ENCODE results near the gene ZSCAN26. TPM values are rescaled to one million over a fixed set of nuclear protein-coding genes. Genes with fewer than 3 reads are reported as not detected.

The ZSCAN26 gene
- total and polyA plus RNA-seq, 2 of the 8 experiments (the other 6 are each of a cell fraction or from before 2014, with no cell fraction given) = 7.0 to 8.5 TPM

DNA sequence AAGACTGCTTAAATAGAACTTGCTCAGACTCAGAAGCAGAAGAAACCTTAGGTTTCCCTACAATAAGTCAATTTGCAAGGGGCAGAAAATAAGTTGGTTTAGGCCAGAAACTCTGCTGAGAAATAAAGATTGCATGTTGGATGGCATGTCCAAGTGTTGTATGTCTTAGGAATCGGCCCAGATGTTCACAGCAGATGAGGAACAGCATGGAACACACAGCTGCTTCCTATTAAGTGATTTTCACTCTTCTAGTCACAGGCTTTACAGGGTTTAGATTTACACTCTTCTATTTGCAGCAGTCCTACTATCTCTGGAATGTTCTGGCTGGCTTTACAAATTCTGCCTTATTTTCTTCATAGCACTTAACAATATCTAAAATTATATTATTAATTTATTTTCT lies 18.0 kb upstream of the ZSCAN26 start:
- H3K18ac ChIP-seq (ENCODE audit: extremely low read depth, low read length) = no peak overlapping the region
- H2AFZ ChIP-seq (ENCODE audit: low read length) = no peak overlapping the region
- no peak overlapping the region for H4K5ac ChIP-seq (ENCODE audit: insufficient read length, low read depth, low read length)
- FAIRE-seq (no peak), DNase-seq (ENCODE audit: low read depth in 1 of 2, low spot score in 2 of 2) (no peak)
- WGBS, 2 experiments (ENCODE audit: extremely low coverage in 1 of 2, insufficient coverage in 1 of 2, insufficient read length in 1 of 2, insufficient replicate concordance in 2 of 2, low coverage in 1 of 2, low lambda C conversion rate in 2 of 2, missing lambda C conversion rate in 1 of 2) = 93% methylated on average over 1 of the region's 1 CpG; no CpG with 5 or more reads in 1 of the 2 experiments
- no peak overlapping the region for H2BK12ac ChIP-seq (ENCODE audit: low read depth, low read length)
- no peak overlapping the region for H3K4me3 ChIP-seq (ENCODE audit: extremely low read depth in 1 of 4, insufficient read depth in 2 of 4, low read depth in 3 of 4, low read length in 4 of 4)
- no peak overlapping the region for H2BK15ac ChIP-seq (ENCODE audit: low read length)
- no peak overlapping the region for H2BK120ac ChIP-seq (replicated peaks; ENCODE audit: low read depth, low read length)
- H3K9ac ChIP-seq (replicated peaks in 1 of 4; ENCODE audit: extremely low read depth in 1 of 4, low read depth in 3 of 4, low read length in 3 of 4) = no peak overlapping the region
- H3K14ac ChIP-seq (ENCODE audit: insufficient read length) = no peak overlapping the region
- no peak overlapping the region for H4K91ac ChIP-seq (replicated peaks; ENCODE audit: insufficient read length, low read length)
- H3K56ac ChIP-seq (replicated peaks; ENCODE audit: insufficient read length, low read depth, low read length) = no peak overlapping the region
- H4K8ac ChIP-seq (ENCODE audit: extremely low read depth, insufficient read depth, low read length) = no peak overlapping the region
- no peak overlapping the region for H2AK5ac ChIP-seq (ENCODE audit: low read depth, low read length)
- no peak overlapping the region for H3K4me2 ChIP-seq (ENCODE audit: insufficient read depth in 1 of 2, low read depth in 2 of 2, low read length in 2 of 2)
- no peak overlapping the region for H3K23ac ChIP-seq (ENCODE audit: insufficient read length)
- H2BK5ac ChIP-seq (ENCODE audit: low read depth, low read length) = no peak overlapping the region
- H3K4ac ChIP-seq (replicated peaks; ENCODE audit: insufficient read length, low read depth, low read length) = no peak overlapping the region
- TF ChIP-seq SAP30 (IDR thresholded peaks at IDR 0.05; ENCODE audit: insufficient read depth, insufficient replicate concordance, low read length) (no peak), CBX5 (IDR thresholded peaks at IDR 0.05; ENCODE audit: low read depth, low read length) (no peak), EGR1 (IDR thresholded peaks at IDR 0.05; ENCODE audit: borderline replicate concordance, low read depth, low read length) (no peak), RAD21 (IDR thresholded peaks at IDR 0.05 in 1 of 2, conservative IDR thresholded peaks at IDR 0.05 in 1 of 2; ENCODE audit: low read depth in 2 of 2, low read length in 2 of 2) (no peak), RBBP5 (IDR thresholded peaks at IDR 0.05; ENCODE audit: borderline replicate concordance, low read depth, low read length) (no peak), SP4 (IDR thresholded peaks at IDR 0.05; ENCODE audit: low read length) (no peak), RFX5 (IDR thresholded peaks at IDR 0.05; ENCODE audit: borderline replicate concordance, low read depth, low read length) (no peak), GTF2F1 (IDR thresholded peaks at IDR 0.05; ENCODE audit: borderline replicate concordance, low read depth, low read length) (no peak), NANOG (IDR thresholded peaks at IDR 0.05; ENCODE audit: insufficient read depth, low read depth, low read length, poor library complexity, severe bottlenecking) (no peak)
- TF ChIP-seq, protein P1, sequence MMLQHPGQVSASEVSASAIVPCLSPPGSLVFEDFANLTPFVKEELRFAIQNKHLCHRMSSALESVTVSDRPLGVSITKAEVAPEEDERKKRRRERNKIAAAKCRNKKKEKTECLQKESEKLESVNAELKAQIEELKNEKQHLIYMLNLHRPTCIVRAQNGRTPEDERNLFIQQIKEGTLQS (IDR thresholded peaks at IDR 0.05; ENCODE audit: insufficient read depth, low read depth, low read length) = no peak
- H3K36me3 ChIP-seq (ENCODE audit: control insufficient read depth in 2 of 4, insufficient read depth in 4 of 4, low read length in 3 of 4) = peaks cover 6 to 28% (median 17%) of the 10 kb centered on the region in 4 experiments; a peak in 7 of 8 replicates
- peaks cover 0 to 6% (median 4%) of the 10 kb centered on the region in 4 experiments; a peak in 4 of 7 replicates for H3K4me1 ChIP-seq (replicated peaks in 1 of 4; ENCODE audit: control insufficient read depth in 3 of 4, insufficient read depth in 4 of 4, low read length in 3 of 4)
- H3K23me2 ChIP-seq (ENCODE audit: low read depth, low read length) = no peaks in the 10 kb centered on the region; the same call in 1 of the 2 replicates
- H3K27ac ChIP-seq (ENCODE audit: low read depth, low read length) = no peak overlapping the region
- H3K27me3 ChIP-seq (replicated peaks in 1 of 4; ENCODE audit: control insufficient read depth in 3 of 4, extremely low read depth in 1 of 4, insufficient read depth in 3 of 4, low read length in 3 of 4) = no peaks in the 10 kb centered on the region
- H2BK20ac ChIP-seq (ENCODE audit: low read length) = no peak overlapping the region
- peaks cover 3% of the 10 kb centered on the region; the same call in 1 of the 2 replicates for H3K79me1 ChIP-seq (ENCODE audit: low read depth, low read length)
- ChIA-PET POLR2A (ENCODE audit: partially characterized antibody) (interaction anchor here (1.0 to 4.2 kb wide), 2 partner anchors 18 to 107 kb away, joined by 3 to 31 read pairs; partner anchors contain the start of gene ZSCAN26), CTCF (ENCODE audit: partially characterized antibody) (interaction anchor here (1.0 to 2.4 kb wide), 3 partner anchors 107 to 135 kb away, joined by 3 to 6 read pairs (median 5); no protein-coding TSS in a partner anchor)
- peaks cover 3 to 11% of the 10 kb centered on the region in 2 experiments; a peak in 3 of 4 replicates for H3K79me2 ChIP-seq (ENCODE audit: control insufficient read depth in 1 of 2, insufficient read depth in 2 of 2, low read length in 2 of 2)
- H3K9me3 ChIP-seq (ENCODE audit: insufficient read depth in 2 of 2, low read depth in 1 of 2, low read length in 1 of 2) = no peaks in the 10 kb centered on the region
- H4K20me1 ChIP-seq (replicated peaks in 1 of 2; ENCODE audit: control insufficient read depth in 1 of 2, insufficient read depth in 2 of 2, low read length in 2 of 2) = no peaks in the 10 kb centered on the region
